ENCODE measurements around the gene DPAGT1.

DPAGT1 gene

GRCh38 chr11:119099711-119100110 is 1.9 kb downstream of the DPAGT1 start:
- ChIA-PET CTCF (no interaction called here), POLR2A (no interaction called here)
- no peak for DNase-seq (ENCODE audit: extremely low spot score)
- TF ChIP-seq PKNOX1 (IDR thresholded peaks at IDR 0.05) (no peak), ELF4 (IDR thresholded peaks at IDR 0.05) (no peak), HDGF (IDR thresholded peaks at IDR 0.05; ENCODE audit: borderline replicate concordance) (no peak), TARDBP (IDR thresholded peaks at IDR 0.05) (no peak), FOXA1 (IDR thresholded peaks at IDR 0.05) (no peak), L3MBTL2 (conservative IDR thresholded peaks at IDR 0.05) (no peak), NFRKB (IDR thresholded peaks at IDR 0.05) (no peak), ZNF384 (IDR thresholded peaks at IDR 0.05) (no peak), BHLHE40 (IDR thresholded peaks at IDR 0.05; ENCODE audit: borderline replicate concordance) (no peak), CTBP1 (IDR thresholded peaks at IDR 0.05; ENCODE audit: borderline replicate concordance) (no peak), FOXM1 (IDR thresholded peaks at IDR 0.05; ENCODE audit: borderline replicate concordance) (no peak), FOXK2 (IDR thresholded peaks at IDR 0.05) (no peak), SP1 (IDR thresholded peaks at IDR 0.05) (no peak), LEF1 (IDR thresholded peaks at IDR 0.05; ENCODE audit: borderline replicate concordance) (no peak)

- POLR2A ChIA-PET: interaction anchor here (0.6 to 4.1 kb wide), 30 partner anchors 10 to 314 kb away, joined by 3 to 47 read pairs (median 4); partner anchors contain the start of genes C2CD2L, CBL, HINFP and HMBS
- DNase-seq (ENCODE audit: extremely low spot score): peak; percentile 97
- CTCF ChIA-PET: interaction anchor here (0.7 kb wide), 1 partner anchor 98 kb away, joined by 3 read pairs; the partner anchor contains the start of gene CENATAC
- no peak for TF ChIP-seq CTBP1 (IDR thresholded peaks at IDR 0.05; ENCODE audit: borderline replicate concordance)
- TF ChIP-seq FOXM1 (IDR thresholded peaks at IDR 0.05; ENCODE audit: borderline replicate concordance): peak; percentile 92
- no peak for TF ChIP-seq FOXK2 (IDR thresholded peaks at IDR 0.05)
- no peak for TF ChIP-seq BHLHE40 (IDR thresholded peaks at IDR 0.05; ENCODE audit: borderline replicate concordance)
- no peak for TF ChIP-seq TARDBP (IDR thresholded peaks at IDR 0.05)
- peak; percentile 37; the same call in 1 of the 2 replicates for TF ChIP-seq LEF1 (IDR thresholded peaks at IDR 0.05; ENCODE audit: borderline replicate concordance)
- TF ChIP-seq PKNOX1 (IDR thresholded peaks at IDR 0.05): no peak
- TF ChIP-seq ELF4 (IDR thresholded peaks at IDR 0.05): peak; percentile 93
- peak; percentile 60; the same call in 1 of the 2 replicates for TF ChIP-seq ARNT (IDR thresholded peaks at IDR 0.05)
Observed at GRCh38 chr11:119095066-119095880, 6.4 kb downstream of the DPAGT1 start.

- ChIA-PET POLR2A (interaction anchor here (0.6 to 4.1 kb wide), 23 partner anchors 9 to 314 kb away, joined by 3 to 47 read pairs (median 6); partner anchors contain the start of genes C2CD2L, CBL, HINFP and HMBS), CTCF (interaction anchor here (0.6 kb wide), 1 partner anchor 101 kb away, joined by 3 read pairs; no protein-coding TSS in a partner anchor)
- DNase-seq (ENCODE audit: extremely low spot score): peak; percentile 34
- TF ChIP-seq FOXA1 (IDR thresholded peaks at IDR 0.05): no peak
- TF ChIP-seq FOXM1 (IDR thresholded peaks at IDR 0.05; ENCODE audit: borderline replicate concordance): no peak
- no peak for TF ChIP-seq TARDBP (IDR thresholded peaks at IDR 0.05)
Observed at GRCh38 chr11:119094816-119095065, 6.9 kb downstream of the DPAGT1 start.

- DNase-seq (ENCODE audit: extremely low spot score): no peak
- POLR2A ChIA-PET: interaction anchor here (0.7 to 4.1 kb wide), 21 partner anchors 8 to 227 kb away, joined by 3 to 47 read pairs (median 6); partner anchors contain the start of genes C2CD2L, CBL, HINFP and HMBS
- TF ChIP-seq FOXM1 (IDR thresholded peaks at IDR 0.05; ENCODE audit: borderline replicate concordance): no peak
- no peak for TF ChIP-seq CTBP1 (IDR thresholded peaks at IDR 0.05; ENCODE audit: borderline replicate concordance)
- CTCF ChIA-PET: interaction anchor here (0.6 kb wide), 1 partner anchor 102 kb away, joined by 3 read pairs; no protein-coding TSS in a partner anchor
Observed at GRCh38 chr11:119093942-119094815, 7.5 kb downstream of the DPAGT1 start.

GRCh38 chr11:119092880-119093842 is 8.5 kb downstream of the DPAGT1 start:
- ChIA-PET POLR2A (interaction anchor here (1.0 to 4.1 kb wide), 9 partner anchors 7 to 46 kb away, joined by 3 to 47 read pairs (median 7); partner anchors contain the start of genes C2CD2L, DPAGT1, HINFP and HMBS), CTCF (no interaction called here)
- TF ChIP-seq ELF4 (IDR thresholded peaks at IDR 0.05) (no peak; the same call in 1 of the 2 replicates), L3MBTL2 (conservative IDR thresholded peaks at IDR 0.05) (0 out of 2 replicates have a peak, but pooled peaks have one; percentile 33), PKNOX1 (IDR thresholded peaks at IDR 0.05) (no peak), FOXK2 (IDR thresholded peaks at IDR 0.05) (no peak), HDGF (IDR thresholded peaks at IDR 0.05; ENCODE audit: borderline replicate concordance) (0 out of 2 replicates have a peak, but pooled peaks have one; percentile 65)
- no peak for DNase-seq (ENCODE audit: extremely low spot score)
